HG03103 (cell line): Measurements from ENCODE around the gene RPS2.
A peak's percentile ranks its signal among the peaks of the same experiment; 100 is the strongest.

ENCODE experiments used
- ATAC-seq: cut with Tn5 transposase; IDR thresholded peaks from one replicate; pipeline ENCODE4 v1.9.1; 2021; ENCODE audit warnings: low read depth; ENCODE audit not compliant: unreplicated experiment

RPS2 gene

GRCh38 chr16:1999866-2000514, 35.4 kb upstream of the RPS2 start:
- no peak for ATAC-seq

GRCh38 chr16:1998852-1999801, 34.5 kb upstream of the RPS2 start:
- ATAC-seq, result no peak

- ATAC-seq, result no peak
These were observed 33.8 kb upstream of the RPS2 start for GRCh38 chr16:1998360-1998835.

- ATAC-seq, result no peak
These were observed 33.1 kb upstream of the RPS2 start for GRCh38 chr16:1997494-1998359.

GRCh38 chr16:1993731-1994131, 29.1 kb upstream of the RPS2 start:
- ATAC-seq, result no peak

- no peak for ATAC-seq
These were observed 28.2 kb upstream of the RPS2 start for GRCh38 chr16:1992704-1993317.

GRCh38 chr16:1991948-1992703, 27.5 kb upstream of the RPS2 start:
- peak; percentile 44 for ATAC-seq

- peak; percentile 8 for ATAC-seq
These were observed 26.9 kb upstream of the RPS2 start for GRCh38 chr16:1991588-1991947.

- ATAC-seq, result no peak
These were observed 26.5 kb upstream of the RPS2 start for GRCh38 chr16:1991135-1991551.

- no peak for ATAC-seq
These were observed 25.9 kb upstream of the RPS2 start for GRCh38 chr16:1990351-1991134.

- no peak for ATAC-seq
These were observed 25.4 kb upstream of the RPS2 start for GRCh38 chr16:1990101-1990350.

GRCh38 chr16:1989209-1990100, 24.8 kb upstream of the RPS2 start, which contains the start of gene SYNGR3:
Gene SYNGR3 (plus strand): TSS chr16:1989970. CDS start chr16:1990103, 133 bp downstream.
- no peak for ATAC-seq

GRCh38 chr16:1987198-1987597, 22.6 kb upstream of the RPS2 start:
- no peak for ATAC-seq

GRCh38 chr16:1985466-1986150, 21.0 kb upstream of the RPS2 start:
- ATAC-seq, result no peak

- ATAC-seq, result no peak
These were observed 20.0 kb upstream of the RPS2 start for GRCh38 chr16:1984347-1985225.

- ATAC-seq, result peak; percentile 72
These were observed 19.1 kb upstream of the RPS2 start, which contains the start of gene GFER for GRCh38 chr16:1983544-1984346. Gene GFER (plus strand): TSS chr16:1984193. CDS start chr16:1984219, 26 bp downstream.
